GM18951 (cell line): ENCODE measurements around the gene C13orf46.

Experiments used
- POLR2A ChIP-seq: IDR thresholded peaks from 4 replicates; pipeline ENCODE4 v1.6.1; 2011; ENCODE audit warnings: mild to moderate bottlenecking; ENCODE audit not compliant: insufficient read length, insufficient read depth; ENCODE audit errors: extremely low read depth
- in situ Hi-C: fragments of 300-500 bp; cut with MboI; formaldehyde crosslinking; loops from one replicate; pipeline ENCODE4 v1.12.0; 2022; ENCODE audit warnings: low sequenced_read_pairs, mixed read lengths, inconsistent platforms; ENCODE audit not compliant: unreplicated experiment

Gene C13orf46

DNA sequence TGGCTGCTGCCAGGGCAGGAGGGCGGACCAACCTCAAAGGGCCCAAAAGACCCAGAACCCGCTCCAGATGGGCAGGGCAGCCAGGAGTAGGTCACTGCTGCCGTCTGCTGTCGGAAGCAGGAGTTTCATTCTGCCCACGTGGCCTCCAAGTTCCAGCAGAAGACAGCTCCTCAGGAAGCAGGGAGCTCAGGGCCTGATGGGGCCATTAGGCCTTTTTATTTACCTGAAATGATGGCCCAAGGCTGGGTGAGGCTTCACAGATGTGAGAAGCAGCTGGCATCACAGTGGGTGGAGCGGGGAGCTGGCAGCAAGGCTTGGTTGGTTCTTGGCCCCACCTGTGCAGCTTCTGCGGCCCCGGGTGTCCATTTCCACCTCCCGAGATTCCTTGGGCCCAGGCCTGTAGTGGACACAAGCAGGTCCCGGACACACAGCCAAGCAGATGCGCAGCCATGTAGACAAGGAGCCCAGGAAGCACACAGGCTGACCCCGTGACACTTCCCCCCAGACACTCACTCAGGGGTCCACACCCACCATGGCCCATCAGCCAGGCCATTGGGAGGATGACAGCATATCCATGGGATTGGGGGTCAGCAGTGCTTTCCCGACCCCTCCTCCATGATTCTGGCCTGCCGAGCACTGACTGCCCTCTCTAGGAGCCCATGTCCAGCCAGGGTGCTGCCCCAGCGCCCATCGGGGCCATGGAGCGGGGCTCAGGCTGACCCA lies 26.4 kb downstream of the C13orf46 start:
- in situ Hi-C loops, result no loop called here
- no peak for TF ChIP-seq POLR2A

DNA sequence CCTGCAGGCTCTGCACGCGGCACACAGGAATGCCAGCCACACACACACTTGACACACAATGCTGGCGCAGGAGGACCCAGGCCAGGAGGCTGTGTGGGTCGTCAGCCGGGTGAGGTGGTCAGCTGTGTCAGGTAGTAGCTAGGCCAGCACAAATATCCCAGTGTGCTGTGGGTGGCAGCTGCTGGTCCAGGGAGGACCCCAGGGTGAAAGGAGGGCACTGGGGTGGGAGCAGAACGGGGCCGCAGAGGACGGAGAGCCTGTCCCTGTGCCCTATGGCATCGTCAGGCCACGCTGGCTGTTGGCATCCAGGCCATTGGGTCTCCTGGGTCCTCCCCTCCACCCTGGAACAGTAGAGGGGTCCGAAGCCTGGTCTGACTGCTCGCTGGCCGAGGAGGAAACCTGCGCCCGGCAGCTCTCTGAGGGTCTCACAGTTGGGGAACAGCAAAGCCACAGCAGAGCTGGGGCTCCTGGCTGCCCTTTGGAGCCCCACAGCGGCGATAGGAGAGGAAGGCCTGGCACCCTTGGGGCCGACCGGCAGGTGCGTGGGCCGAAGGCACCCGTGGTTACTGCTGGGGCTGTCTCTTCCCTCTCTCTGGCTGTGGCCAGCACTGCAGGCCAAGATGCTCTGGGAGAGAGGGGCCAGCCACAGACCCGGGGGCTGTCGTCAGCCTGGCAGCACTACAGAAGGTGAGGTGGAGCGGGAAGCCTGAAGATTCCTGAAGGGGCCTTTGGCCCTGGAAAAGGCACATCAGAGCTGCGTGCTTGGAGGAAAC lies 27.3 kb downstream of the C13orf46 start:
- TF ChIP-seq POLR2A, result no peak
- in situ Hi-C loops, result no loop called here

DNA sequence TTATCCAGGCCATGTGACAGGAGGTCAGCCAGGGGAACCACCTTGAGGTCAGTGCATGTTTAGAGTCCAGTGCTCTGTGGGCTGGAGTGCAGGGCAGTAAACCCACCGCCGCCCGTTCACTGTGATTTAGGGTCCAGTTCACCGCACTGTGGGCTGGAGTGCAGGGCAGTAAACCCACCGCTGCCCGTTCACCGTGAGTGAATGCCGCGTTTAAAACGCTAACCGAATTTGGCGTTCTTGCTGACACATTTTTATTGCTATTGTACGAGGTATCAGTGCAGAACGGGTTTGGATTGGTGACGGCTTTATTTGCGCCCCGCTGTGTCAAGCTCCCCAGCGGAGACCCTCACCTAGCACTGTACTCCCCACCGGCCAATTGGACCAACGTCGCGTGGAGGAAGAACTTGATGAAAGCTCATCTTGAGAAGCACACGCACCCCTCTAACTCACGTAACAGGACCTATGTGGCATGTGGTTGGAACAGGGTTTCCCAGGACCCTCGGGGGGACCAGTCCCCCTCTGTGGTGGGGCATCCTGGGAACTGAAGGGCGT lies 27.9 kb downstream of the C13orf46 start:
- in situ Hi-C loops, result no loop called here
- no peak for TF ChIP-seq POLR2A

DNA sequence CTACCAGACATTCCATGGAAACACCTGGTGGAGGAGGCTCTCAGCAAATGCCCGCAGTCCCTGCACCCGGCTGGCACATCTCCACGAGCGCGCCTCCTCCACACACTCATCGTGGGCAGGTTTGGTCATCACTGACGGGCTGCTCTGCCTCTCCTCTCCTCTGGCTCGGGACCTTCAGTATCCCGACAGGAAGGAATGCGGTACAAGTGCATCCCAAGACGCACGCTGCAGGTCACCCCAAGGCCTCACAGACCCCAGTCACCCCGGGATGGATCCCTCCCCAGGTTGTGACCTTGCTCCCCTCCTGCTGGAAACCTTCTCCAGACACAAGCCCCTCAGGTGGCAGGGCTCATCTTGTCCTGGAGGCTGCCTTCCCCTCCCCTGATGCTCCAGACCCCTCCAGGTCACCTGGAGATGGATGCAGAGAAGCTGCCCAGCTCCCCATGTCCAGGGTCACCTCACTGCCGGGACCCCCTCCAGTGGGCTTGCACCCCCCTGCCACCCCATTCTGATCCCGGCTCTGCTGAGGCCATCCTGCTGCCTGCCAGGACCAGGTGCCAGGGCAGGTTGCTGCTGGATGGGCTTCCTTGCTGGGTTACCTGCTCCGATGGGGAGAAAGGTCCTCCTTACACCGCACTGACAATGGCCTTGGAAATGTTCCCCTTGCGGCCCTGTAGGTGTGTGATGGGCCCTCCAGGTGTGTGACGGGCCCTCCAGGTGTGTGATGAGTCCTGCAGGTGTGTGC lies 29.9 kb downstream of the C13orf46 start:
- in situ Hi-C loops, result no loop called here
- TF ChIP-seq POLR2A, result no peak

DNA sequence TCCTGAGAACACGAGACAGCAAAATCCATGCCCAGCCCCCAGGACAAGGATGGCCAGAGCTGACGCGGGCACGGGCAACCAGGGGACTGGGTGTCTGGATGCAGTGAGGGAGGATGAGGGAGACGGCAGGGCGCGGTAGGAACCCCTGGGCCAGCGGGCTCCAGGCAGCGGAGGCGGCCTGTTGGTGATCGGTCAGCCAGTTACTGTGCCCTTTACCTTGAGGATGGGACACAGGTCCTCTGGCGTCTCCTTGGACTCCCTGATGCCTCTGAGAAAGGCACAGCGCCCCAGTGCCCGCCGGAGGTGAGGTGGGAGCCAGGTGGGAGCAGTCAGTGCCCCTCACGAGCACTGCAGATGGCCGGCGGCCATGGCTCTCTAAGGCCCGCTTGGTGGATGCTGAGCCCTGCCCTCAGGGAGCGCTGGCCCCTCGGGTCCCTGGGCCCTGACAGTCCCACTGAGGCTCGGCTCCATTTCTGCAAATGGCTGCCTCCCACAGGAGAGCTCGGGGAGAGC lies 31.2 kb downstream of the C13orf46 start:
- in situ Hi-C loops, result no loop called here
- no peak for TF ChIP-seq POLR2A

DNA sequence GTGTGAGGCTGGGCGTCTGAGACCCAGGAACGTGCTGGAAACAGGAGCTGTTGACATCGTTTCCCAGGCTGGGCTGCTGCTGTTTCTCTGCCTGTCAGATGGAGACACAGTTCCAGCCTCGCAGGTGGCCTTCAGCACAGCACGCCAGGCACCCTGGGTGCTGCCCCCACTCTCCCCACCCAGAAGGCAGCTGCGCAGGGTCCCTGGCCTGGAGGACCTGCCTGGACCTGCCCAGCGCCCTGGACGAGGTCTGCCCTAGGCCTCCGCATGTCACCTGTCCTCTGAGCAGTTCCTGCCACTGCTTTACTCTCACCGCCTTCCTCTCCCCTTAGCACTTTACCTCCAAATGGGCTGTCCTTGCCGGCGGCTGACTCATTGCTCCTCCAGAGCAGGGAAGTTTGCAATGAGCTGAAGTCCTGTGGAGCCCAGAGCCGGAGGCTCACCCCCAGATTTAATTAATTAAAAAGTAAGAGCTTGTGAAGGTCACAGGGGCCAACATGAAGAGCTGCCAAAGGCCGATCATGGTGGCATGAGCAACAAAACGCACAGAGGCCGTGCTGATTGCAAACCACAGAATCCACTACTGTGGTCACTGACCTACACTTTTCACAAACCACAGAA lies 32.2 kb downstream of the C13orf46 start:
- in situ Hi-C loops, result no loop called here

DNA sequence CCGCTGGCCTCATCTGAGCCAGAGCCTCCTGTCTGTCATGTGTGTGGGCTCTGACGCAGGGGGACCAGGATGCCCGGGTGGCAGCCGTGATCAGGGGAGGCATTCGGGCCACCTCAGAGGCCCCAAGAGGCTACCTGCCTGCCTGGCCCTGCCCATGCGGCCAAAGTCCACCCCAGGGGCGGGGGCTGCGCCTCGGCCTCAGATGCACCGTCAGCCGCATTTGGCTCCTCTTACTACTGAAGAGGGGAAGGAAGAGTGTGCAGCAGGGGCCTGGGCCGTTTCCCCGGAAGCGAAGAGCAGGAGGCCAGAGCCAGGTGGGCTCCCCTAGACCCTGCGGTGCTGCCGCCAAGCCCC lies 34.0 kb downstream of the C13orf46 start:
- TF ChIP-seq POLR2A, result no peak
- in situ Hi-C loops, result no loop called here

More for the DNA sequence above, 32.2 kb downstream of the C13orf46 start:
- TF ChIP-seq POLR2A, result no peak

DNA sequence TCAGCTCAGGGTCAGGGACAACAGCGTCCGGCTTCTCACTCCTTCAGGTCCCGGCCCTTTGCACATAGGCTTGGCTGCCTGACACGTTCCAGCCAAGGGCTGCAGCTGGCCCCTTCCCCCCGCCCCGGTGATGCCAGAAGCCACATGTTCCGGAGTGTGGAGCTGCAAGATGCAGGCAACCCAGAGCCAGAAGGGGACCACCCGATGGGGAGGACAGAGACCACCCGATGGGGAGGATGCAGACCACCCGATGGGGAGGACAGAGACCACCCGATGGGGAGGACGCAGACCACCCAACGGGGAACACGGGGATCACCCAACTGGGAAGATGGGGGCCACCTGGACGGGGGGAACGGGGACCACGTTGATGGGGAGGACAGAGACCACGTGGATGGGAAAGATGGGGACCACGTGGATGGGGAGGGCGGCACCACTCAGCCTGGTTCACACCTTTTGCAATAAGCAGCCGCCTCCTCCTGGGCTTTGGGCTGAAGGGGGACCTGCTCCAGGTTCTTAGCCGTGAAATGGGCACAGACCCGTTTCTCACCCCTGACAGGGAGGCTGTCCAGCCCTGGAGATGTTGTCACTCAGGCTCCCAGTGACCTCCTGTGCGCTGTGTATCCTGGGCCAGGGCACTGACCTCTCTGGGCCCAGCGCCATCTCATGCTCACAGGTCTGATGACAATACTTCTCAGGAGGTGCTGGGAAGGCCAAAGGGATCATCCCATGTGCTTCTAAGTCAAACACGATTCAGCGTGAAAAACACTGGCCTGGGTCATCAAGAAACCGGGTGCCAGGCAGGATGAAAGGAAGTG lies 34.5 kb downstream of the C13orf46 start:
- in situ Hi-C loops, result no loop called here
- no peak for TF ChIP-seq POLR2A

DNA sequence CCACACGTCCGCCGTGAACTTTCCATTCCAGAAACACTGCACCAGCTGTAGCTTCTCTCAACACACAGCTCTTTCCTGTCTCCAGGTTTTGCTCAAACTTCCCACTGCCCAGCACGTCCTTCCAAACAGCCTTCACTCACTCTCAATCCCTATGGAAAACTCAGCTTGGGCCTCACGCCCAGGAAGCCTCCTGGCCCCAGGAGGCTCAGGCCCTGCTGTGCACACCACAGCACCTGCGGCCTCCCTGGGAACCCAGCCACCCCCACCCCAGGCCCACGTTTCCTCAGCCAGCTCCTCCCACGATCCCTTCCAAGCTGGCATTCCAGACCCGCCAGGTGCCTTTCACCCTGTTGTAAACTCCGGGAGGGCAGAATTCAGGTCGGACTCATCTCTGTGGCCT lies 35.2 kb downstream of the C13orf46 start:
- in situ Hi-C loops, result no loop called here
- no peak for TF ChIP-seq POLR2A

DNA sequence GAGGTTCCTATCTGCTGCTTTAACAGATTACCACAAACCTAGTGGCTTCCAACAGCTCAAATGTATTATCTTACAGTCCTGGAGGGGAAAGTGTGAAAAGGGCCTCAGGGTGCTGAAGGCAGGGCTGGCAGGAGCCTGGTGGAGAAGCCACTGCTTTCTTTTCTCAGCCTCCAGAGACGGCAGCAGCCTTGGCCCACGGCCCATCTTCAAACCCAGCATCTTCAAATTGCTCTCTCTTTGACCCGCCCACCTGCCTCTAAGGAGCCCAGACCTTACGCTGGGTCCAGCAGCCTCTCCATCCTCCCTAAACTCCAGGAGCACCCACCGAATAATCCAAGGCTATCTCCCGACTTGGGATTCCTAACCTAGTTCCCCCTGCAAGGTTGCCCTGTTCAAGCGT lies 35.6 kb downstream of the C13orf46 start:
- in situ Hi-C loops, result no loop called here
- TF ChIP-seq POLR2A, result no peak

DNA sequence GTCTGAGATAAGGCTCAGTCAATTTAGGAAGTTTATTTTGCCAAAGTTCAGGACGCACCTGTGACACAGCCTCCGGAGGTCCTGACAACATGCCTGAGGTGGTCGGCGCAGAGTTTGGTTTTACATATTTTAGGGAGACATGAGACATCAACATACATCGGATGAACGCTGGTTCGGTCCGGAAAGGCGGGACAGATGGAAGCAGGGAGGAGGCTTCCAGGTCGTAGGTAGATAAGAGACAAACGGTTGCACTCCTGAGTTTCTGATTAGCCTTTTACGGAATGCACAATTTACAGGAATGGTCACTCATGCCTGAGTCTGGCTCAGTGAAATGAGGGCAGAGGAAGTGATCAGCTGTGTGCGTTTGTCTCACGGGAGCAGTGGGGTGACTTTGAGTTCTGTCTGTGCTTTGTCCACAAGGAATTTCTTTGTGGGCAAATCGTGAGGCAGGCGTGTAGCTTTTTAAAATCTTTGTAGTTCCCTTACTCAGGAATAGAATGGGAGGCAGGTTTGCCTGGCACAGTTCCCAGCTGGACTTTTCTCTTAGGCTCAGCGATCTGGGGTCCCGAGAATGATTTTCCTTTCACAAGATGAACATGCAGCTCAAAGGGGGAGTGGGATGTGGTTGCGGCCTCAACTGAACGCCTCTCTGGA lies 36.2 kb downstream of the C13orf46 start:
- TF ChIP-seq POLR2A, result no peak
- in situ Hi-C loops, result no loop called here

DNA sequence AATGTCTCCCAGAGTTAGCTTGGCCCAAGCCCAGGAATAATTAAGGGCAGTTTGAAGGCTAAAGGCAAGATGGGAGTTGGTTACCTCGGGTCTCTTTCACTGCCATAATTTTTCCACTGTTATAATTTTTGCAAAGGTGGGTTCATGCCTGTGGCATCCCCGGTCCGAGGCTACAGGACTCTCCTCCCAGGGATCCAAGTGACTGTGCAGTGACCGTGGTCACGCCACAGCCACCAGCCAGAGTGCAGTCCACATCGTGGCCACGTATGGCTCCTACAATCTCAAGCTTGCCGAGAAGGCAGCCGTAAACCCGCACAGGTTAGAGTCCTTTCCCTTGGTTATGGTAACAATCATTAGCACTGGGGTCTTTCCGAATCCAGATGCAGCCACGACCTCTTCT lies 36.8 kb downstream of the C13orf46 start:
- in situ Hi-C loops, result no loop called here
- no peak for TF ChIP-seq POLR2A
